ENCODE results near the gene TFPI.

The TFPI gene

GRCh38 chr2:187486241-187486640, 68.0 kb downstream of the TFPI start:
- no peak for DNase-seq
- TF ChIP-seq GATA1 (IDR thresholded peaks at IDR 0.05; ENCODE audit: low read depth, low read length), result no peak
- no peak for TF ChIP-seq POLR2A (IDR thresholded peaks at IDR 0.05; ENCODE audit: low read length)

GRCh38 chr2:187485523-187485922, 68.7 kb downstream of the TFPI start:
- DNase-seq, result no peak
- TF ChIP-seq GATA1 (IDR thresholded peaks at IDR 0.05; ENCODE audit: low read depth, low read length) (no peak), POLR2A (IDR thresholded peaks at IDR 0.05; ENCODE audit: low read length) (no peak)

GRCh38 chr2:187483537-187483936, 70.7 kb downstream of the TFPI start:
- TF ChIP-seq POLR2A (IDR thresholded peaks at IDR 0.05; ENCODE audit: low read length) (no peak), GATA1 (IDR thresholded peaks at IDR 0.05; ENCODE audit: low read depth, low read length) (no peak)

GRCh38 chr2:187482796-187483195, 71.4 kb downstream of the TFPI start:
- TF ChIP-seq POLR2A (IDR thresholded peaks at IDR 0.05; ENCODE audit: low read length) (no peak), GATA1 (IDR thresholded peaks at IDR 0.05; ENCODE audit: low read depth, low read length) (no peak)
- no peak for DNase-seq

More at GRCh38 chr2:187483537-187483936, 70.7 kb downstream of the TFPI start:
- DNase-seq, result no peak

- DNase-seq, result no peak
- TF ChIP-seq GATA1 (IDR thresholded peaks at IDR 0.05; ENCODE audit: low read depth, low read length) (no peak), POLR2A (IDR thresholded peaks at IDR 0.05; ENCODE audit: low read length) (no peak)
Observed at GRCh38 chr2:187481543-187481942, 72.7 kb downstream of the TFPI start.

GRCh38 chr2:187478719-187479118, 75.5 kb downstream of the TFPI start:
- DNase-seq, result no peak
- no peak for TF ChIP-seq POLR2A (IDR thresholded peaks at IDR 0.05; ENCODE audit: low read length)
- TF ChIP-seq GATA1 (IDR thresholded peaks at IDR 0.05; ENCODE audit: low read depth, low read length), result no peak

- no peak for DNase-seq
- no peak for TF ChIP-seq POLR2A (IDR thresholded peaks at IDR 0.05; ENCODE audit: low read length)
- TF ChIP-seq GATA1 (IDR thresholded peaks at IDR 0.05; ENCODE audit: low read depth, low read length), result no peak
Observed at GRCh38 chr2:187477051-187477450, 77.2 kb downstream of the TFPI start.

GRCh38 chr2:187475499-187476248, 78.6 kb downstream of the TFPI start:
- no peak for TF ChIP-seq GATA1 (IDR thresholded peaks at IDR 0.05; ENCODE audit: low read depth, low read length)
- TF ChIP-seq POLR2A (IDR thresholded peaks at IDR 0.05; ENCODE audit: low read length), result no peak
- no peak for DNase-seq

- no peak for DNase-seq
- TF ChIP-seq POLR2A (IDR thresholded peaks at IDR 0.05; ENCODE audit: low read length), result no peak
- no peak for TF ChIP-seq GATA1 (IDR thresholded peaks at IDR 0.05; ENCODE audit: low read depth, low read length)
Observed at GRCh38 chr2:187470698-187471097, 83.5 kb downstream of the TFPI start.

- DNase-seq, result no peak
- TF ChIP-seq GATA1 (IDR thresholded peaks at IDR 0.05; ENCODE audit: low read depth, low read length) (no peak), POLR2A (IDR thresholded peaks at IDR 0.05; ENCODE audit: low read length) (no peak)
Observed at GRCh38 chr2:187469538-187469937, 84.7 kb downstream of the TFPI start.

GRCh38 chr2:187468262-187468661, 86.0 kb downstream of the TFPI start:
- no peak for TF ChIP-seq POLR2A (IDR thresholded peaks at IDR 0.05; ENCODE audit: low read length)
- TF ChIP-seq GATA1 (IDR thresholded peaks at IDR 0.05; ENCODE audit: low read depth, low read length), result no peak
- DNase-seq, result no peak

GRCh38 chr2:187466129-187466792, 88.0 kb downstream of the TFPI start:
- no peak for DNase-seq
- TF ChIP-seq POLR2A (IDR thresholded peaks at IDR 0.05; ENCODE audit: low read length), result no peak

GRCh38 chr2:187462839-187463238, 91.4 kb downstream of the TFPI start:
- no peak for DNase-seq
- TF ChIP-seq POLR2A (IDR thresholded peaks at IDR 0.05; ENCODE audit: low read length), result no peak
- TF ChIP-seq GATA1 (IDR thresholded peaks at IDR 0.05; ENCODE audit: low read depth, low read length), result no peak

- TF ChIP-seq POLR2A (IDR thresholded peaks at IDR 0.05; ENCODE audit: low read length) (no peak), GATA1 (IDR thresholded peaks at IDR 0.05; ENCODE audit: low read depth, low read length) (no peak)
- peak in 1 of 2 experiments; percentile 1 for DNase-seq
Observed at GRCh38 chr2:187461294-187462261, 92.7 kb downstream of the TFPI start.

Data from erythroblast (primary cell).